DND-41 (cell line): ENCODE measurements around the gene PRPF40B.

Experiments
- ATAC-seq: fragments of 200-7000 bp; cut with Tn5 transposase; 3 replicates; pipeline ENCODE4 v1.9.1; 2021; ENCODE audit warnings: low read depth; ENCODE audit not compliant: insufficient read depth
- DNase-seq: peaks from one replicate; pipeline ENCODE4 v3.0.0-alpha.2; 2020
- H2AFZ ChIP-seq: 2 replicates; pipeline ENCODE4 v1.6.0; 2012; ENCODE audit warnings: low read depth, low read length
- H3K27ac ChIP-seq: 2 replicates; pipeline ENCODE4 v1.5.1; 2012; ENCODE audit warnings: low read length, inconsistent platforms
- H3K27me3 ChIP-seq: fragments of 200-600 bp; sonication (generic); 2 replicates; pipeline ENCODE4 v1.6.0; 2012; ENCODE audit warnings: low read length, mild to moderate bottlenecking, inconsistent platforms; ENCODE audit not compliant: insufficient read depth, poor library complexity
- H3K36me3 ChIP-seq: 2 replicates; pipeline ENCODE4 v1.5.1; 2012; ENCODE audit warnings: low read length, inconsistent platforms; ENCODE audit not compliant: insufficient read depth
- H3K4me1 ChIP-seq: 2 replicates; pipeline ENCODE4 v1.5.1; 2012; ENCODE audit warnings: mild to moderate bottlenecking, low read length; ENCODE audit not compliant: insufficient read depth
- H3K4me2 ChIP-seq: 2 replicates; pipeline ENCODE4 v1.6.0; 2012; ENCODE audit warnings: mild to moderate bottlenecking, moderate library complexity, low read length, inconsistent platforms; ENCODE audit not compliant: insufficient read depth
- H3K4me3 ChIP-seq, 2 experiments: fragments of 200-600 bp in 1 of 2; shearing (Covaris generic) in 1 of 2; 2 replicates each; pipeline ENCODE4 v1.5.1; 2012 to 2016; ENCODE audit warnings: inconsistent platforms in 2 of 2, low read length in 2 of 2, mild to moderate bottlenecking in 2 of 2, low read depth in 1 of 2, moderate library complexity in 1 of 2
- H3K79me2 ChIP-seq: 2 replicates; pipeline ENCODE4 v1.6.0; 2012; ENCODE audit warnings: low read length, inconsistent platforms; ENCODE audit not compliant: insufficient read depth
- H3K9ac ChIP-seq: 2 replicates; pipeline ENCODE4 v1.6.0; 2012; ENCODE audit warnings: low read depth, mild to moderate bottlenecking, inconsistent platforms, low read length, moderate library complexity
- H3K9me3 ChIP-seq: 2 replicates; pipeline ENCODE4 v1.5.1; 2012; ENCODE audit warnings: low read length, moderate library complexity, mild to moderate bottlenecking, inconsistent platforms; ENCODE audit not compliant: insufficient read depth, severe bottlenecking
- H4K20me1 ChIP-seq: 2 replicates; pipeline ENCODE4 v1.6.0; 2012; ENCODE audit warnings: low read length; ENCODE audit not compliant: insufficient read depth
- EZH2 ChIP-seq: IDR thresholded peaks from 3 replicates; pipeline ENCODE4 v1.6.1; 2012; ENCODE audit warnings: borderline replicate concordance, low read depth, mild to moderate bottlenecking, moderate library complexity, low read length, inconsistent platforms; ENCODE audit not compliant: severe bottlenecking
- TF ChIP-seq, protein P1 (sequence below): IDR thresholded peaks from 2 replicates; pipeline ENCODE4 v1.5.1; 2012; ENCODE audit warnings: borderline replicate concordance, low read length, moderate library complexity, mild to moderate bottlenecking; ENCODE audit not compliant: poor library complexity, severe bottlenecking; ENCODE audit errors: extremely low read depth

The PRPF40B gene

DNA sequence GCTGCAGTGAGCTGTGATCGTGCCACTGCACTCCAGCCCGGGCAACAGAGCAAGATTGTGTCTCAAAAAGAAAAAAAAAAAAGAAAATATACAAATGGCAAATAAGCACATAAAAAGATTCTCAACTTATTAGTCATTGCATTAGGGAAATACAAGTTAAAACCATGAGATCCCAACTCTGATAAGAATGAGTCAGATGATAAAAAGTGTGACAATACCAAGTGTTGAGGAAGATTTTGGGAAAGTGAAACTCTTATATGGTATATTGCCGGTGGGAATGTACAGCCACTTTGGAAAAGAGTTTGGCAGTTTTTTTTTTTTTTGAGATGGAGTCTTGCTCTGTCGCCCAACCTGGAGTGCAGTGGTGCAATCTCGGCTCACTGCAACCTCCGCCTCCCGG lies 7.6 kb upstream of the PRPF40B start:
- Histone ChIP-seq H2AFZ (no peak overlapping the region), H3K4me2 (no peak overlapping the region), H3K4me1 (peaks cover 5% of the 10 kb centered on the region), H3K4me3 (no peak overlapping the region), H3K36me3 (no peaks in the 10 kb centered on the region), H3K27me3 (peaks cover 12% of the 10 kb centered on the region), H3K9ac (no peak overlapping the region), H3K9me3 (no peaks in the 10 kb centered on the region), H4K20me1 (no peaks in the 10 kb centered on the region), H3K27ac (no peak overlapping the region), H3K79me2 (no peaks in the 10 kb centered on the region)
- TF ChIP-seq, protein P1, sequence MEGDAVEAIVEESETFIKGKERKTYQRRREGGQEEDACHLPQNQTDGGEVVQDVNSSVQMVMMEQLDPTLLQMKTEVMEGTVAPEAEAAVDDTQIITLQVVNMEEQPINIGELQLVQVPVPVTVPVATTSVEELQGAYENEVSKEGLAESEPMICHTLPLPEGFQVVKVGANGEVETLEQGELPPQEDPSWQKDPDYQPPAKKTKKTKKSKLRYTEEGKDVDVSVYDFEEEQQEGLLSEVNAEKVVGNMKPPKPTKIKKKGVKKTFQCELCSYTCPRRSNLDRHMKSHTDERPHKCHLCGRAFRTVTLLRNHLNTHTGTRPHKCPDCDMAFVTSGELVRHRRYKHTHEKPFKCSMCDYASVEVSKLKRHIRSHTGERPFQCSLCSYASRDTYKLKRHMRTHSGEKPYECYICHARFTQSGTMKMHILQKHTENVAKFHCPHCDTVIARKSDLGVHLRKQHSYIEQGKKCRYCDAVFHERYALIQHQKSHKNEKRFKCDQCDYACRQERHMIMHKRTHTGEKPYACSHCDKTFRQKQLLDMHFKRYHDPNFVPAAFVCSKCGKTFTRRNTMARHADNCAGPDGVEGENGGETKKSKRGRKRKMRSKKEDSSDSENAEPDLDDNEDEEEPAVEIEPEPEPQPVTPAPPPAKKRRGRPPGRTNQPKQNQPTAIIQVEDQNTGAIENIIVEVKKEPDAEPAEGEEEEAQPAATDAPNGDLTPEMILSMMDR = no peak
- TF ChIP-seq EZH2 = no peak
- ATAC-seq (no peak), DNase-seq (no peak)

DNA sequence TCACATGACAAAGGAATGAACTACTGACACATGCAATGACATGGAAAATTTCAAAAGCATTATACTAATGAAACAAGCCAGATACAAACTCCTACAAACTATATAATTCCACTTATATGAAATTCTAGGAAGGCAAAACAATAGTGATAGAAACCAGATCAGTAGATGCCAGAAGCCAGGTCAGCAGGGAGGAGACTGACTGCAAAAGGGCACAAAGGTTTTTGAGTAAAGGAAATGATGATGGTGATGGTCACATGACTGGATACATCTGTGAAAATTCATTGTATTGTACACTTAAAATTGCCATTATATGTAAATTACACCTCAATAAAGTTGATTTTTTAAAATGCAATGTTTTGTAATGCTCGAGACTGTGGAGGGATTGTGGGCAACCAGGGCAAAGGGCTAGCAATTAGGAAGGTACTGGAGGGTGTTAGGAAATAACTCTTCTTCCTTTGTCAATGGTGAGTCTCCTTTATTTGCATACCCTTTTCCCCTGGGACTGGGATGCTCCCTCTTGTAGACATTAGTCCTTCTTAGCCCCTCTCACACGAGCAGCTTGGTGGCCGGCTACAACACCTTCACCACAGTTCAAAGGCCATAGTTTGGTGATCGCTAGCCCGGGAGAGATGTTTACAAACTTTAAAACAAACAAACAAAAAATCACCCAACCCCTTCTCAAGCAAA lies 6.7 kb upstream of the PRPF40B start:
- H3K4me2 ChIP-seq = no peak overlapping the region
- H3K79me2 ChIP-seq = no peaks in the 10 kb centered on the region
- 0 out of 2 replicates have a peak, but pooled peaks cover 1% of the 10 kb centered on the region for H4K20me1 ChIP-seq
- H3K4me1 ChIP-seq = peaks cover 14% of the 10 kb centered on the region
- no peak overlapping the region for H2AFZ ChIP-seq
- no peaks in the 10 kb centered on the region for H3K36me3 ChIP-seq
- no peak overlapping the region for H3K9ac ChIP-seq
- H3K27ac ChIP-seq = no peak overlapping the region
- ATAC-seq (no peak), DNase-seq (no peak)
- H3K4me3 ChIP-seq = no peak overlapping the region
- TF ChIP-seq EZH2 = no peak
- TF ChIP-seq, protein P1 = no peak
- peaks cover 12% of the 10 kb centered on the region for H3K27me3 ChIP-seq
- no peaks in the 10 kb centered on the region for H3K9me3 ChIP-seq

DNA sequence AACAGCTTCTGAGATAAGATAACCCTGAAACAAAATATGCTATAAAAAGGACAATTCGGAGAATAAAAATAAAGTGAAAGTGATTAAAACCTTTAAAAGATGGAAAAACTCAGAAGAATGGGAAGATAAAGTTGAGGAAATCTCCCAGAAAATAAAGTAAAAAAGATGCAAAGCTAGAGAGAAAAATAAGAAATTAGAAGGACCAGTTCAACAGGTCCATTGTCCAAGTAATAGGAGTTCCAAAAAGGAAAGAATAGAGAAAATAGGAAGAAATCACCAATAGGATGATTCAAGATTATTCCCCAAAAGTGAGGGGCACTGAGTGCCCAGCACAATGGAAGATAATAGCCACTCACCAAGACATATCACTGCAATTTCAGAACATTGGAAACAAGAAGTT lies 4.8 kb upstream of the PRPF40B start:
- Histone ChIP-seq H3K9ac (no peak overlapping the region), H2AFZ (no peak overlapping the region), H3K27me3 (peaks cover 12% of the 10 kb centered on the region), H3K4me3 (no peak overlapping the region), H4K20me1 (0 out of 2 replicates have a peak, but pooled peaks cover 2% of the 10 kb centered on the region), H3K4me1 (peaks cover 28% of the 10 kb centered on the region), H3K9me3 (no peaks in the 10 kb centered on the region), H3K79me2 (no peaks in the 10 kb centered on the region), H3K27ac (no peak overlapping the region), H3K36me3 (no peaks in the 10 kb centered on the region), H3K4me2 (no peak overlapping the region)
- ATAC-seq (no peak), DNase-seq (no peak)
- TF ChIP-seq, protein P1 = no peak
- no peak for TF ChIP-seq EZH2

DNA sequence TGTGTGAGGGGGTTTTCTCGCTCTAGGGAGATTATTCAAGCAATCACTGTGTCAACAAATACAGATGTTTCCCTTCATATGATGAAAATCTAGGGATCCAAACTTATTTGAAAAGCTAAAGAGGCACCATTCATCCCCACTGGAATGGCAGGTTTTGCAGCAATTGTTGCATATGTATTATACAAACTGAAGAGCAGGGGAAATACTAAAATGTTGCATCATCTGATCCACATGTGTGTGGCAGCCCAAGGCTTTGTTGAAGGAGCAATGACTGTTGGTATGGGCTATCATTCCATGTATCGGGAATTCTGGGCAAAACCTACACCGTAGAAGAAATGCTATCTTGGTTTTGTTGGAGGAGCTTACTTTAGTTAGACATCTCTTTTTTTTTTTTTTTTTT lies 4.1 kb upstream of the PRPF40B start:
- H3K4me3 ChIP-seq = no peak overlapping the region
- DNase-seq (no peak), ATAC-seq (no peak)
- no peak overlapping the region for H3K4me2 ChIP-seq
- no peak overlapping the region for H2AFZ ChIP-seq
- TF ChIP-seq, protein P1 = no peak
- no peak for TF ChIP-seq EZH2
- no peaks in the 10 kb centered on the region for H3K79me2 ChIP-seq
- peaks cover 33% of the 10 kb centered on the region for H3K4me1 ChIP-seq
- H3K36me3 ChIP-seq = no peaks in the 10 kb centered on the region
- H3K9ac ChIP-seq = no peak overlapping the region
- H3K27ac ChIP-seq = no peak overlapping the region
- peaks cover 12% of the 10 kb centered on the region for H3K27me3 ChIP-seq
- no peaks in the 10 kb centered on the region for H3K9me3 ChIP-seq
- H4K20me1 ChIP-seq = 0 out of 2 replicates have a peak, but pooled peaks cover 2% of the 10 kb centered on the region
